HG03354 (cell line): ENCODE results near the gene NRBP1.

ENCODE experiments used
- ATAC-seq: cut with Tn5 transposase; IDR thresholded peaks from one replicate; pipeline ENCODE4 v1.9.1; 2021; ENCODE audit warnings: mild to moderate bottlenecking; ENCODE audit not compliant: unreplicated experiment, poor library complexity, severe bottlenecking

Gene NRBP1

GRCh38 chr2:27428213-27428977, at the start of gene NRBP1:
NRBP1 (plus strand) TSS chr2:27428631; CDS start chr2:27433274, 4,643 bp downstream.
- peak; percentile 88 for ATAC-seq

GRCh38 chr2:27378809-27379290, 49.6 kb upstream of the NRBP1 start:
- no peak for ATAC-seq

GRCh38 chr2:27379383-27379835, 49.0 kb upstream of the NRBP1 start:
- no peak for ATAC-seq

GRCh38 chr2:27379836-27380625, 48.4 kb upstream of the NRBP1 start:
- peak; percentile 44 for ATAC-seq

GRCh38 chr2:27380626-27381545, 47.5 kb upstream of the NRBP1 start, which contains the start of gene ZNF513:
ZNF513 (minus strand) TSS chr2:27380734; CDS start chr2:27380526, 208 bp downstream.
- peak; percentile 90 for ATAC-seq

- no peak for ATAC-seq
Observed at GRCh38 chr2:27381577-27382181, 46.8 kb upstream of the NRBP1 start.

GRCh38 chr2:27390822-27391679, 37.4 kb upstream of the NRBP1 start:
- no peak for ATAC-seq

- no peak for ATAC-seq
Observed at GRCh38 chr2:27393225-27393624, 35.2 kb upstream of the NRBP1 start.

GRCh38 chr2:27398962-27399361, 29.5 kb upstream of the NRBP1 start:
- no peak for ATAC-seq

GRCh38 chr2:27400348-27401135, 27.9 kb upstream of the NRBP1 start:
- ATAC-seq = no peak

- no peak for ATAC-seq
Observed at GRCh38 chr2:27407798-27408491, 20.5 kb upstream of the NRBP1 start.

- peak; percentile 30 for ATAC-seq
Observed at GRCh38 chr2:27408601-27409320, 19.7 kb upstream of the NRBP1 start.

GRCh38 chr2:27409321-27410073, 18.9 kb upstream of the NRBP1 start, which contains the start of gene PPM1G:
PPM1G (minus strand) TSS chr2:27409591; CDS start chr2:27409422, 169 bp downstream.
- ATAC-seq = peak; percentile 96

GRCh38 chr2:27412419-27413152, 15.8 kb upstream of the NRBP1 start:
- no peak for ATAC-seq

- no peak for ATAC-seq
Observed at GRCh38 chr2:27416151-27416550, 12.3 kb upstream of the NRBP1 start.
